ENCODE results near the gene RPS5. TPM values are rescaled to one million over a fixed set of nuclear protein-coding genes. Genes with fewer than 3 reads are reported as not detected.

Gene RPS5
- total RNA-seq, 1 donor from 2014 or later: 3,737 TPM

- Histone ChIP-seq H3K4me3 (ENCODE audit: low read length in 3 of 3) (no peak overlapping the region), H3K4me1 (ENCODE audit: control insufficient read depth in 3 of 3, insufficient read depth in 3 of 3, low read length in 3 of 3) (peaks cover 10 to 14% (median 12%) of the 10 kb centered on the region in 3 donors), H3K27ac (ENCODE audit: low read depth, low read length) (no peak overlapping the region), H3K27me3 (ENCODE audit: control insufficient read depth in 3 of 3, insufficient read depth in 3 of 3, low read length in 3 of 3) (peaks cover 24 to 32% (median 31%) of the 10 kb centered on the region in 3 donors), H3K9me3 (ENCODE audit: control insufficient read depth in 3 of 3, low read length in 3 of 3) (no peaks in the 10 kb centered on the region), H3K9ac (ENCODE audit: low read depth in 1 of 3, low read length in 3 of 3) (peak overlapping the region in 1 of 3 donors; percentile 8), H3K36me3 (ENCODE audit: control insufficient read depth in 3 of 3, insufficient read depth in 3 of 3, low read length in 3 of 3) (peaks cover 28 to 30% (median 29%) of the 10 kb centered on the region in 3 donors)
These were observed 9.0 kb downstream of the RPS5 start for GRCh38 chr19:58395979-58396627.

GRCh38 chr19:58396691-58397532, 9.8 kb downstream of the RPS5 start:
- no peak overlapping the region for H3K9ac ChIP-seq (ENCODE audit: low read depth in 1 of 3, low read length in 3 of 3)
- H3K27ac ChIP-seq (ENCODE audit: low read depth, low read length): no peak overlapping the region
- peaks cover 11 to 17% (median 15%) of the 10 kb centered on the region in 3 donors for H3K4me1 ChIP-seq (ENCODE audit: control insufficient read depth in 3 of 3, insufficient read depth in 3 of 3, low read length in 3 of 3)
- peaks cover 28 to 29% (median 28%) of the 10 kb centered on the region in 3 donors for H3K36me3 ChIP-seq (ENCODE audit: control insufficient read depth in 3 of 3, insufficient read depth in 3 of 3, low read length in 3 of 3)
- no peak overlapping the region for H3K4me3 ChIP-seq (ENCODE audit: low read length in 3 of 3)
- H3K9me3 ChIP-seq (ENCODE audit: control insufficient read depth in 3 of 3, low read length in 3 of 3): no peaks in the 10 kb centered on the region
- H3K27me3 ChIP-seq (ENCODE audit: control insufficient read depth in 3 of 3, insufficient read depth in 3 of 3, low read length in 3 of 3): peaks cover 24 to 32% (median 31%) of the 10 kb centered on the region in 3 donors

GRCh38 chr19:58397533-58398037, 10.5 kb downstream of the RPS5 start:
- no peaks in the 10 kb centered on the region for H3K9me3 ChIP-seq (ENCODE audit: control insufficient read depth in 3 of 3, low read length in 3 of 3)

GRCh38 chr19:58398087-58398486, 11.0 kb downstream of the RPS5 start:
- H3K4me3 ChIP-seq (ENCODE audit: low read length in 3 of 3): no peak overlapping the region

More at GRCh38 chr19:58397533-58398037, 10.5 kb downstream of the RPS5 start:
- Histone ChIP-seq H3K27me3 (ENCODE audit: control insufficient read depth in 3 of 3, insufficient read depth in 3 of 3, low read length in 3 of 3) (peaks cover 24 to 32% (median 31%) of the 10 kb centered on the region in 3 donors), H3K27ac (ENCODE audit: low read depth, low read length) (no peak overlapping the region), H3K4me3 (ENCODE audit: low read length in 3 of 3) (no peak overlapping the region), H3K9ac (ENCODE audit: low read depth in 1 of 3, low read length in 3 of 3) (no peak overlapping the region), H3K36me3 (ENCODE audit: control insufficient read depth in 3 of 3, insufficient read depth in 3 of 3, low read length in 3 of 3) (peaks cover 25 to 27% (median 27%) of the 10 kb centered on the region in 3 donors), H3K4me1 (ENCODE audit: control insufficient read depth in 3 of 3, insufficient read depth in 3 of 3, low read length in 3 of 3) (peaks cover 11 to 20% (median 17%) of the 10 kb centered on the region in 3 donors)

GRCh38 chr19:58398545-58398944, 11.5 kb downstream of the RPS5 start:
- H3K27me3 ChIP-seq (ENCODE audit: control insufficient read depth in 3 of 3, insufficient read depth in 3 of 3, low read length in 3 of 3): peaks cover 24 to 32% (median 31%) of the 10 kb centered on the region in 3 donors
- H3K4me1 ChIP-seq (ENCODE audit: control insufficient read depth in 3 of 3, insufficient read depth in 3 of 3, low read length in 3 of 3): peaks cover 11 to 20% (median 17%) of the 10 kb centered on the region in 3 donors
- H3K9ac ChIP-seq (ENCODE audit: low read depth in 1 of 3, low read length in 3 of 3): no peak overlapping the region
- no peak overlapping the region for H3K4me3 ChIP-seq (ENCODE audit: low read length in 3 of 3)
- peaks cover 16 to 18% (median 17%) of the 10 kb centered on the region in 3 donors for H3K36me3 ChIP-seq (ENCODE audit: control insufficient read depth in 3 of 3, insufficient read depth in 3 of 3, low read length in 3 of 3)
- no peaks in the 10 kb centered on the region for H3K9me3 ChIP-seq (ENCODE audit: control insufficient read depth in 3 of 3, low read length in 3 of 3)
- H3K27ac ChIP-seq (ENCODE audit: low read depth, low read length): no peak overlapping the region

More at GRCh38 chr19:58398087-58398486, 11.0 kb downstream of the RPS5 start:
- peaks cover 11 to 20% (median 17%) of the 10 kb centered on the region in 3 donors for H3K4me1 ChIP-seq (ENCODE audit: control insufficient read depth in 3 of 3, insufficient read depth in 3 of 3, low read length in 3 of 3)
- H3K27ac ChIP-seq (ENCODE audit: low read depth, low read length): no peak overlapping the region
- no peaks in the 10 kb centered on the region for H3K9me3 ChIP-seq (ENCODE audit: control insufficient read depth in 3 of 3, low read length in 3 of 3)
- H3K27me3 ChIP-seq (ENCODE audit: control insufficient read depth in 3 of 3, insufficient read depth in 3 of 3, low read length in 3 of 3): peaks cover 24 to 32% (median 31%) of the 10 kb centered on the region in 3 donors
- no peak overlapping the region for H3K9ac ChIP-seq (ENCODE audit: low read depth in 1 of 3, low read length in 3 of 3)
- peaks cover 20 to 22% (median 22%) of the 10 kb centered on the region in 3 donors for H3K36me3 ChIP-seq (ENCODE audit: control insufficient read depth in 3 of 3, insufficient read depth in 3 of 3, low read length in 3 of 3)

- peaks cover 11 to 20% (median 17%) of the 10 kb centered on the region in 3 donors for H3K4me1 ChIP-seq (ENCODE audit: control insufficient read depth in 3 of 3, insufficient read depth in 3 of 3, low read length in 3 of 3)
- H3K27me3 ChIP-seq (ENCODE audit: control insufficient read depth in 3 of 3, insufficient read depth in 3 of 3, low read length in 3 of 3): peaks cover 24 to 32% (median 31%) of the 10 kb centered on the region in 3 donors
- peak overlapping the region in 1 of 3 donors; percentile 82 for H3K9ac ChIP-seq (ENCODE audit: low read depth in 1 of 3, low read length in 3 of 3)
- peak overlapping the region in 1 of 3 donors; percentile 84 for H3K4me3 ChIP-seq (ENCODE audit: low read length in 3 of 3)
- H3K36me3 ChIP-seq (ENCODE audit: control insufficient read depth in 3 of 3, insufficient read depth in 3 of 3, low read length in 3 of 3): peaks cover 3 to 4% (median 4%) of the 10 kb centered on the region in 3 donors
- no peaks in the 10 kb centered on the region for H3K9me3 ChIP-seq (ENCODE audit: control insufficient read depth in 3 of 3, low read length in 3 of 3)
- H3K27ac ChIP-seq (ENCODE audit: low read depth, low read length): no peak overlapping the region
These were observed 12.8 kb downstream of the RPS5 start for GRCh38 chr19:58399903-58400302.

- peak overlapping the region; percentile 80 to 91 (median 84) for H3K4me3 ChIP-seq (ENCODE audit: low read length in 3 of 3)
- H3K36me3 ChIP-seq (ENCODE audit: control insufficient read depth in 3 of 3, insufficient read depth in 3 of 3, low read length in 3 of 3): no peaks in the 10 kb centered on the region
- H3K9ac ChIP-seq (ENCODE audit: low read depth in 1 of 3, low read length in 3 of 3): peak overlapping the region; percentile 70 to 83 (median 82)
- H3K27me3 ChIP-seq (ENCODE audit: control insufficient read depth in 3 of 3, insufficient read depth in 3 of 3, low read length in 3 of 3): peaks cover 21 to 32% (median 30%) of the 10 kb centered on the region in 3 donors
- no peaks in the 10 kb centered on the region for H3K9me3 ChIP-seq (ENCODE audit: control insufficient read depth in 3 of 3, low read length in 3 of 3)
- no peak overlapping the region for H3K27ac ChIP-seq (ENCODE audit: low read depth, low read length)
- peaks cover 11 to 17% (median 16%) of the 10 kb centered on the region in 3 donors for H3K4me1 ChIP-seq (ENCODE audit: control insufficient read depth in 3 of 3, insufficient read depth in 3 of 3, low read length in 3 of 3)
These were observed 13.3 kb downstream of the RPS5 start for GRCh38 chr19:58400316-58400915.

GRCh38 chr19:58400916-58401839, 14.1 kb downstream of the RPS5 start:
- H3K9me3 ChIP-seq (ENCODE audit: control insufficient read depth in 3 of 3, low read length in 3 of 3): no peaks in the 10 kb centered on the region
- H3K9ac ChIP-seq (ENCODE audit: low read depth in 1 of 3, low read length in 3 of 3): peak overlapping the region; percentile 70 to 83 (median 82)
- H3K4me1 ChIP-seq (ENCODE audit: control insufficient read depth in 3 of 3, insufficient read depth in 3 of 3, low read length in 3 of 3): peaks cover 11 to 16% (median 15%) of the 10 kb centered on the region in 3 donors
- peak overlapping the region; percentile 80 to 91 (median 84) for H3K4me3 ChIP-seq (ENCODE audit: low read length in 3 of 3)
- no peaks in the 10 kb centered on the region for H3K36me3 ChIP-seq (ENCODE audit: control insufficient read depth in 3 of 3, insufficient read depth in 3 of 3, low read length in 3 of 3)
- H3K27me3 ChIP-seq (ENCODE audit: control insufficient read depth in 3 of 3, insufficient read depth in 3 of 3, low read length in 3 of 3): peaks cover 15 to 25% (median 22%) of the 10 kb centered on the region in 3 donors
- no peak overlapping the region for H3K27ac ChIP-seq (ENCODE audit: low read depth, low read length)

All from skeletal muscle tissue (tissue), 4 donors.